Mesendoderm (in vitro differentiated cells): ENCODE data around the gene LRRC70.

Source experiments
- DNase-seq: peaks from one replicate; pipeline ENCODE4 v3.0.0; 2013
- H2AK5ac ChIP-seq: 2 replicates; pipeline ENCODE4 v1.6.1; 2013; ENCODE audit warnings: low read length, inconsistent platforms
- H2BK120ac ChIP-seq: 2 replicates; pipeline ENCODE4 v1.6.1; 2013; ENCODE audit warnings: low read depth, mild to moderate bottlenecking, low read length, moderate library complexity, mixed read lengths
- H2BK15ac ChIP-seq: replicated peaks from 2 replicates; pipeline ENCODE4 v1.6.1; 2013; ENCODE audit warnings: low read depth, mild to moderate bottlenecking, moderate library complexity
- H2BK5ac ChIP-seq: 2 replicates; pipeline ENCODE4 v1.6.1; 2013; ENCODE audit warnings: low read length, inconsistent platforms
- H3K18ac ChIP-seq: 2 replicates; pipeline ENCODE4 v1.6.1; 2013; ENCODE audit warnings: mild to moderate bottlenecking, low read length, mixed read lengths
- H3K23ac ChIP-seq: one replicate; pipeline ENCODE4 v1.6.1; 2013; ENCODE audit warnings: low read length
- H3K27ac ChIP-seq: 2 replicates; pipeline ENCODE4 v1.5.1; 2013; ENCODE audit warnings: low read depth, mild to moderate bottlenecking, inconsistent platforms, low read length, moderate library complexity
- H3K27me3 ChIP-seq: 2 replicates; pipeline ENCODE4 v1.6.1; 2013; ENCODE audit warnings: low read length, control low read depth, mild to moderate bottlenecking, inconsistent platforms; ENCODE audit not compliant: insufficient read depth, poor library complexity
- H3K36me3 ChIP-seq: 2 replicates; pipeline ENCODE4 v1.6.1; 2013; ENCODE audit warnings: low read length, inconsistent platforms; ENCODE audit not compliant: control insufficient read depth, insufficient read depth
- H3K4ac ChIP-seq: one replicate; pipeline ENCODE4 v1.6.1; 2013; ENCODE audit warnings: low read depth, mild to moderate bottlenecking, low read length, moderate library complexity
- H3K4me1 ChIP-seq: 2 replicates; pipeline ENCODE4 v1.6.1; 2013; ENCODE audit warnings: low read depth, low read length, inconsistent platforms; ENCODE audit not compliant: control insufficient read depth
- H3K4me2 ChIP-seq: 2 replicates; pipeline ENCODE4 v1.6.1; 2013; ENCODE audit warnings: low read length
- H3K4me3 ChIP-seq: 2 replicates; pipeline ENCODE4 v1.5.1; 2013; ENCODE audit warnings: mild to moderate bottlenecking, low read length
- H3K56ac ChIP-seq: one replicate; pipeline ENCODE4 v1.6.1; 2013; ENCODE audit warnings: low read length
- H3K79me1 ChIP-seq: 2 replicates; pipeline ENCODE4 v1.6.1; 2013; ENCODE audit warnings: low read length, inconsistent platforms
- H3K79me2 ChIP-seq: 2 replicates; pipeline ENCODE4 v1.6.1; 2013; ENCODE audit warnings: mild to moderate bottlenecking, low read length; ENCODE audit not compliant: control insufficient read depth, insufficient read depth
- H3K9ac ChIP-seq: 2 replicates; pipeline ENCODE4 v1.6.1; 2013; ENCODE audit warnings: low read length, inconsistent platforms
- H4K5ac ChIP-seq: one replicate; pipeline ENCODE4 v1.6.1; 2013; ENCODE audit warnings: low read length
- H4K8ac ChIP-seq: one replicate; pipeline ENCODE4 v1.6.1; 2013; ENCODE audit warnings: low read depth, mild to moderate bottlenecking, control low read depth, low read length, moderate library complexity
- WGBS: extraction: QIAGEN DNeasy Blood & Tissue Kit; methylation state at CpG from one replicate; pipeline ENCODE4 v1.1.7; 2013; ENCODE audit warnings: low lambda C conversion rate, missing lambda C conversion rate; ENCODE audit not compliant: insufficient coverage; ENCODE audit errors: extremely low coverage; 5-methylcytosine and 5-hydroxymethylcytosine counted together

The LRRC70 gene

GRCh38 chr5:62575489-62575888 is 3.1 kb upstream of the LRRC70 start:
- Histone ChIP-seq H3K56ac (no peak overlapping the region), H3K79me1 (no peaks in the 10 kb centered on the region), H4K8ac (no peak overlapping the region), H3K9ac (no peak overlapping the region), H3K27ac (no peak overlapping the region), H3K18ac (no peak overlapping the region), H3K23ac (no peak overlapping the region), H3K4ac (no peak overlapping the region), H4K5ac (no peak overlapping the region), H3K27me3 (no peaks in the 10 kb centered on the region), H3K4me2 (no peak overlapping the region), H2BK120ac (no peak overlapping the region), H3K4me1 (no peaks in the 10 kb centered on the region), H2BK5ac (no peak overlapping the region), H2BK15ac (no peak overlapping the region), H2AK5ac (no peak overlapping the region), H3K79me2 (no peaks in the 10 kb centered on the region), H3K4me3 (no peak overlapping the region), H3K36me3 (no peaks in the 10 kb centered on the region)
- DNase-seq, result no peak
- no CpG with 5 or more reads among the region's 1 CpG for WGBS

- H2AK5ac ChIP-seq, result no peak overlapping the region
- no peak overlapping the region for H2BK5ac ChIP-seq
- WGBS, result no CpG with 5 or more reads among the region's 4 CpGs
- no peak overlapping the region for H3K56ac ChIP-seq
- no peak overlapping the region for H3K4me3 ChIP-seq
- no peaks in the 10 kb centered on the region for H3K27me3 ChIP-seq
- H4K5ac ChIP-seq, result no peak overlapping the region
- no peak overlapping the region for H3K18ac ChIP-seq
- H3K4me2 ChIP-seq, result no peak overlapping the region
- no peak overlapping the region for H3K27ac ChIP-seq
- H3K79me2 ChIP-seq, result no peaks in the 10 kb centered on the region
- no peak overlapping the region for H2BK120ac ChIP-seq
- H3K23ac ChIP-seq, result no peak overlapping the region
- DNase-seq, result no peak
- no peaks in the 10 kb centered on the region for H3K36me3 ChIP-seq
- H3K79me1 ChIP-seq, result no peaks in the 10 kb centered on the region
- H2BK15ac ChIP-seq, result no peak overlapping the region
- H3K4ac ChIP-seq, result no peak overlapping the region
- no peak overlapping the region for H4K8ac ChIP-seq
- H3K9ac ChIP-seq, result no peak overlapping the region
- no peaks in the 10 kb centered on the region for H3K4me1 ChIP-seq
Measured at GRCh38 chr5:62576570-62577170, 1.9 kb upstream of the LRRC70 start.

DNA sequence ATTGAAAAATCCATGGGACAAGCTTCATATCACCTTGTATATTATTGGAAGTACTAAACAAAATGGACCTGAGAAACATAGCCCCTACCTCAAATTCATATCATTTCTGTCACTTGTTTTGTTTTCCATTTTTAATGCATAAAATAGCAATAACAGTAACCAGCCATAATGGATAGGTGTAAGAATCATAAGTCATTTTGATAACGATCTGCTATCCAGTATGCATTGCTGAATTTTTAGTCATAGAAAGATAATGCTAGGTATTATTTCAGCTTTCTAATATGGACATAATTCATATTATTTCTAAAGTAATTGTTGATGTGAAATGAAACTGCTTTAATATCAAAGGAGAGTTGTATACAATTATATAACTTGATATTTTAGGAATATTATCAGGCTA is 1.1 kb upstream of the LRRC70 start:
- no peak overlapping the region for H4K8ac ChIP-seq
- H4K5ac ChIP-seq, result no peak overlapping the region
- no peak overlapping the region for H2BK120ac ChIP-seq
- no peak overlapping the region for H3K23ac ChIP-seq
- H3K36me3 ChIP-seq, result no peaks in the 10 kb centered on the region
- no peak for DNase-seq
- H3K79me1 ChIP-seq, result no peaks in the 10 kb centered on the region
- H2BK15ac ChIP-seq, result no peak overlapping the region
- no peak overlapping the region for H3K27ac ChIP-seq
- H3K79me2 ChIP-seq, result no peaks in the 10 kb centered on the region
- no peak overlapping the region for H3K4me2 ChIP-seq
- H3K4ac ChIP-seq, result no peak overlapping the region
- no peak overlapping the region for H2AK5ac ChIP-seq
- WGBS, result no CpG with 5 or more reads among the region's 1 CpG
- no peaks in the 10 kb centered on the region for H3K27me3 ChIP-seq
- no peak overlapping the region for H3K18ac ChIP-seq
- no peaks in the 10 kb centered on the region for H3K4me1 ChIP-seq
- H3K9ac ChIP-seq, result no peak overlapping the region
- no peak overlapping the region for H3K4me3 ChIP-seq
- H3K56ac ChIP-seq, result no peak overlapping the region
- no peak overlapping the region for H2BK5ac ChIP-seq

GRCh38 chr5:62579761-62580160 is 1.1 kb downstream of the LRRC70 start:
- H3K36me3 ChIP-seq, result no peaks in the 10 kb centered on the region
- H3K79me2 ChIP-seq, result no peaks in the 10 kb centered on the region
- no peak overlapping the region for H3K4me3 ChIP-seq
- H3K23ac ChIP-seq, result no peak overlapping the region
- H3K4me2 ChIP-seq, result no peak overlapping the region
- H3K4me1 ChIP-seq, result no peaks in the 10 kb centered on the region
- H4K5ac ChIP-seq, result no peak overlapping the region
- no peaks in the 10 kb centered on the region for H3K79me1 ChIP-seq
- no peak overlapping the region for H2AK5ac ChIP-seq
- no peak overlapping the region for H3K4ac ChIP-seq
- H3K9ac ChIP-seq, result no peak overlapping the region
- no peak overlapping the region for H2BK15ac ChIP-seq
- H4K8ac ChIP-seq, result no peak overlapping the region
- 100% methylated on average over 2 of the region's 5 CpGs for WGBS
- H2BK5ac ChIP-seq, result no peak overlapping the region
- H3K56ac ChIP-seq, result no peak overlapping the region
- DNase-seq, result no peak
- H3K27ac ChIP-seq, result no peak overlapping the region
- no peak overlapping the region for H3K18ac ChIP-seq
- H2BK120ac ChIP-seq, result no peak overlapping the region
- no peaks in the 10 kb centered on the region for H3K27me3 ChIP-seq

DNA sequence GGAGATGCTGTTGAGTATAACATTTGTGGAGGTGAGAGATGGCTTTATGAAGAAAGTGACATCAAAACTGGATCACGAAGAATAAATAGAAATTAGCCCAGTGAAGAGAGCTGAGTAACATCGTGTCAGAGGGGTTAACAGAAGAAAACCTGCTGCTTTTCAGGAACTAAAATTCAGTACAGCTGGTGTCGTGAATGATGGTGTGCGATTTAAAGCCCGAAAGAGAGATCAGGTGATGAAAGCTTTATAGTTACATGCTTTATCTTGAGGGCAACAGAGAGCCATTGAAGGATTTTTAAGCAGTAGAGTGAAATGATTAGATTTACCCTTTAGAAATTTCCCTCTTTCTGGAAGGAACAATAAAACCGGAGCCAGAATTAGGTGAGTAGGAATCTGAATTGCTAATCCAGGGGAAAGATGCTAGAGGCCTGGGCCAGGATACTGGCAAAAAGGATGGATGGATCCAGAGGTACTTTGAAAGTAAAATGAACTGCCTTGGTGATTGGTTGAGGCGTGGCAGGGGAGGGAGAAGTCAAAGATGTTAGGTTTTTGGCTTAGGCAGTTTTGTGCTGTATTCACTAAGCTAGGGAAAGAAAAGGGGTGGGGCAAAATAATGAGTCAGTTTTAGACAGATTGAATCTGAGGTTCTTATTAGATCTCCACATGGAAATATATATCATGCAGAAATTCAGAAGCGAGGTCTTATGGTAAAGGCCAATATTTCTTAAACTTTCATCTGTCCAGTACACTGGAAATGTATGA is 3.4 kb downstream of the LRRC70 start:
- H3K79me1 ChIP-seq, result no peaks in the 10 kb centered on the region
- no peak overlapping the region for H3K4ac ChIP-seq
- no CpG with 5 or more reads among the region's 8 CpGs for WGBS
- no peaks in the 10 kb centered on the region for H3K36me3 ChIP-seq
- H3K56ac ChIP-seq, result no peak overlapping the region
- no peaks in the 10 kb centered on the region for H3K79me2 ChIP-seq
- H3K27ac ChIP-seq, result no peak overlapping the region
- H3K4me3 ChIP-seq, result no peak overlapping the region
- H3K18ac ChIP-seq, result peak overlapping the region; percentile 28
- DNase-seq, result no peak
- H2BK15ac ChIP-seq, result no peak overlapping the region
- no peak overlapping the region for H4K8ac ChIP-seq
- no peak overlapping the region for H2AK5ac ChIP-seq
- H4K5ac ChIP-seq, result no peak overlapping the region
- no peak overlapping the region for H2BK120ac ChIP-seq
- no peaks in the 10 kb centered on the region for H3K27me3 ChIP-seq
- no peak overlapping the region for H2BK5ac ChIP-seq
- H3K4me2 ChIP-seq, result no peak overlapping the region
- H3K23ac ChIP-seq, result no peak overlapping the region
- no peak overlapping the region for H3K9ac ChIP-seq
- H3K4me1 ChIP-seq, result no peaks in the 10 kb centered on the region

- no peaks in the 10 kb centered on the region for H3K79me1 ChIP-seq
- no peak overlapping the region for H3K27ac ChIP-seq
- no peak overlapping the region for H3K56ac ChIP-seq
- peak overlapping the region; percentile 51 for H3K18ac ChIP-seq
- no peak overlapping the region for H2BK5ac ChIP-seq
- no peaks in the 10 kb centered on the region for H3K4me1 ChIP-seq
- H4K8ac ChIP-seq, result no peak overlapping the region
- no peaks in the 10 kb centered on the region for H3K36me3 ChIP-seq
- WGBS, result no CpG with 5 or more reads among the region's 3 CpGs
- no peak overlapping the region for H3K4me3 ChIP-seq
- DNase-seq, result no peak
- no peak overlapping the region for H3K4ac ChIP-seq
- no peak overlapping the region for H3K23ac ChIP-seq
- H3K4me2 ChIP-seq, result no peak overlapping the region
- no peak overlapping the region for H3K9ac ChIP-seq
- H2BK120ac ChIP-seq, result no peak overlapping the region
- no peak overlapping the region for H2BK15ac ChIP-seq
- H2AK5ac ChIP-seq, result no peak overlapping the region
- no peak overlapping the region for H4K5ac ChIP-seq
- no peaks in the 10 kb centered on the region for H3K79me2 ChIP-seq
- no peaks in the 10 kb centered on the region for H3K27me3 ChIP-seq
Measured at GRCh38 chr5:62584391-62584790, 5.8 kb downstream of the LRRC70 start.
